WTC11 (cell line): ENCODE data around the gene WBP4. TPM values are rescaled to one million over a fixed set of nuclear protein-coding genes. Genes with fewer than 3 reads are reported as not detected.
A peak's percentile ranks its signal among the peaks of the same experiment; 100 is the strongest.

ENCODE experiments used
- ATAC-seq: fragments of 200-7000 bp; cut with Tn5 transposase; 2 replicates; pipeline ENCODE4 v1.10.0; 2021; ENCODE audit warnings: mild to moderate bottlenecking, moderate library complexity
- CTCF ChIA-PET: fragments of 300-600 bp; sonication (Branson Sonifier 250); formaldehyde crosslinking; loops from one replicate; lab custom pipeline; 2021; ENCODE audit warnings: antibody characterized with exemption; lab: Charles Lee
- POLR2A ChIA-PET: fragments of 350-600 bp; sonication (Branson Sonifier 250); formaldehyde crosslinking; loops from one replicate; lab custom pipeline; 2021; ENCODE audit warnings: antibody characterized with exemption; lab: Charles Lee
- DNase-seq: peaks from one replicate; pipeline ENCODE4 v3.0.0; 2021; ENCODE audit warnings: low spot score
- H3K27ac Mint-ChIP-seq: 2 replicates; pipeline ENCODE4 v1.8.0; 2021; ENCODE audit warnings: mixed read lengths
- H3K27me3 Mint-ChIP-seq: 2 replicates; pipeline ENCODE4 v1.8.0; 2021; ENCODE audit warnings: low read depth, mild to moderate bottlenecking, moderate library complexity, mixed read lengths
- H3K36me3 Mint-ChIP-seq: 2 replicates; pipeline ENCODE4 v1.8.0; 2021; ENCODE audit warnings: mixed read lengths
- H3K4me1 Mint-ChIP-seq: 2 replicates; pipeline ENCODE4 v1.8.0; 2022; ENCODE audit warnings: mixed read lengths
- H3K4me3 Mint-ChIP-seq: 2 replicates; pipeline ENCODE4 v1.8.0; 2021; ENCODE audit warnings: mild to moderate bottlenecking, moderate library complexity, mixed read lengths
- H3K9me3 Mint-ChIP-seq: 2 replicates; pipeline ENCODE4 v1.8.0; 2021; ENCODE audit warnings: mixed read lengths
- ATF3 ChIP-seq: sonication (generic); formaldehyde crosslinking; conservative IDR thresholded peaks from 2 replicates; pipeline ENCODE4 v1.8.1; 2022; ENCODE audit warnings: mild to moderate bottlenecking, missing genetic modification reagents
- ATF6 ChIP-seq: sonication (generic); formaldehyde crosslinking; IDR thresholded peaks from 2 replicates; pipeline ENCODE4 v1.8.1; 2023; ENCODE audit warnings: mild to moderate bottlenecking, missing genetic modification reagents
- CREB1 ChIP-seq: sonication (generic); formaldehyde crosslinking; IDR thresholded peaks from 2 replicates; pipeline ENCODE4 v1.8.0; 2023; ENCODE audit warnings: mild to moderate bottlenecking, missing genetic modification reagents
- CTCF ChIP-seq: fragments of 200-600 bp; IDR thresholded peaks from 2 replicates; pipeline ENCODE4 v1.8.0; 2022; ENCODE audit warnings: antibody characterized with exemption
- E2F1 ChIP-seq: sonication (generic); formaldehyde crosslinking; IDR thresholded peaks from 2 replicates; pipeline ENCODE4 v1.8.0; 2022; ENCODE audit warnings: mild to moderate bottlenecking, missing genetic modification reagents
- ESRRA ChIP-seq: sonication (generic); formaldehyde crosslinking; IDR thresholded peaks from 2 replicates; pipeline ENCODE4 v1.8.1; 2022; ENCODE audit warnings: mild to moderate bottlenecking, missing genetic modification reagents, borderline replicate concordance
- FOXK1 ChIP-seq: sonication (generic); formaldehyde crosslinking; IDR thresholded peaks from 2 replicates; pipeline ENCODE4 v1.8.0; 2022; ENCODE audit warnings: mild to moderate bottlenecking, moderate library complexity, missing genetic modification reagents
- GABPB1 ChIP-seq: sonication (generic); formaldehyde crosslinking; IDR thresholded peaks from 2 replicates; pipeline ENCODE4 v1.8.1; 2023; ENCODE audit warnings: mild to moderate bottlenecking, missing genetic modification reagents
- HMGA2 ChIP-seq: fragments of 250-450 bp; sonication (Bioruptor Pico); IDR thresholded peaks from 2 replicates; pipeline ENCODE4 v1.4.0; 2021; ENCODE audit warnings: mild to moderate bottlenecking, moderate library complexity
- NFATC4 ChIP-seq: fragments of 250-450 bp; sonication (Bioruptor Pico); IDR thresholded peaks from 2 replicates; pipeline ENCODE4 v1.9.0; 2021; ENCODE audit warnings: mild to moderate bottlenecking
- SMAD4 ChIP-seq: sonication (generic); formaldehyde crosslinking; IDR thresholded peaks from 2 replicates; pipeline ENCODE4 v1.8.0; 2022; ENCODE audit warnings: mild to moderate bottlenecking, missing genetic modification reagents
- SP1 ChIP-seq: sonication (generic); formaldehyde crosslinking; conservative IDR thresholded peaks from 2 replicates; pipeline ENCODE4 v1.8.1; 2022; ENCODE audit warnings: missing genetic modification reagents
- ZBTB21 ChIP-seq: sonication (generic); formaldehyde crosslinking; IDR thresholded peaks from 2 replicates; pipeline ENCODE4 v1.8.1; 2023; ENCODE audit warnings: mild to moderate bottlenecking, missing genetic modification reagents, borderline replicate concordance
- ZNF219 ChIP-seq: sonication (generic); formaldehyde crosslinking; IDR thresholded peaks from 2 replicates; pipeline ENCODE4 v1.8.0; 2023; ENCODE audit warnings: missing genetic modification reagents, mild to moderate bottlenecking, borderline replicate concordance
- ZNF671 ChIP-seq: fragments of 250-450 bp; sonication (Bioruptor Pico); IDR thresholded peaks from 2 replicates; pipeline ENCODE4 v1.8.0; 2021; ENCODE audit warnings: mild to moderate bottlenecking
- total RNA-seq: library from RNA; stranded (reverse); gene quantifications from 3 replicates; pipeline ENCODE4 v1.2.3, GENCODE V29; 2021
- TF ChIP-seq, protein P1 (sequence below): sonication (generic); formaldehyde crosslinking; IDR thresholded peaks from 2 replicates; pipeline ENCODE4 v1.8.1; 2023; ENCODE audit warnings: mild to moderate bottlenecking, missing genetic modification reagents, moderate library complexity
- TF ChIP-seq, protein P2 (sequence below): sonication (generic); formaldehyde crosslinking; IDR thresholded peaks from 2 replicates; pipeline ENCODE4 v1.8.1; 2023; ENCODE audit warnings: mild to moderate bottlenecking, missing genetic modification reagents

The WBP4 gene
- total RNA-seq, 1 experiment from 2014 or later = 9.6 TPM

- TF ChIP-seq SP1 (CRISPR knock-in tag) (no peak), ZNF671 (CRISPR knock-in tag) (no peak)
- TF ChIP-seq, all 79 proteins: peak for 0
Observed at GRCh38 chr13:41056194-41056593, 5.1 kb upstream of the WBP4 start (continued).

GRCh38 chr13:41056826-41057711, 4.2 kb upstream of the WBP4 start:
- TF ChIP-seq, protein P1, sequence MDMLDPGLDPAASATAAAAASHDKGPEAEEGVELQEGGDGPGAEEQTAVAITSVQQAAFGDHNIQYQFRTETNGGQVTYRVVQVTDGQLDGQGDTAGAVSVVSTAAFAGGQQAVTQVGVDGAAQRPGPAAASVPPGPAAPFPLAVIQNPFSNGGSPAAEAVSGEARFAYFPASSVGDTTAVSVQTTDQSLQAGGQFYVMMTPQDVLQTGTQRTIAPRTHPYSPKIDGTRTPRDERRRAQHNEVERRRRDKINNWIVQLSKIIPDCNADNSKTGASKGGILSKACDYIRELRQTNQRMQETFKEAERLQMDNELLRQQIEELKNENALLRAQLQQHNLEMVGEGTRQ (CRISPR knock-in tag) = no peak
- TF ChIP-seq HMGA2 (CRISPR knock-in tag) (no peak), ZNF219 (no peak)
- Mint-ChIP-seq H3K36me3 (no peaks in the 10 kb centered on the region), H3K27ac (no peak overlapping the region), H3K9me3 (no peaks in the 10 kb centered on the region), H3K27me3 (no peaks in the 10 kb centered on the region), H3K4me3 (no peak overlapping the region), H3K4me1 (peaks cover 31% of the 10 kb centered on the region)
- CTCF ChIA-PET = no interaction called here
- POLR2A ChIA-PET = interaction anchor here (0.7 kb wide), 2 partner anchors 206 to 213 kb away, joined by 3 read pairs; no protein-coding TSS in a partner anchor
- DNase-seq (no peak), ATAC-seq (no peak)

GRCh38 chr13:41058295-41059070, 2.8 kb upstream of the WBP4 start:
- H3K9me3 Mint-ChIP-seq = no peaks in the 10 kb centered on the region
- H3K4me3 Mint-ChIP-seq = peak overlapping the region; percentile 97
- H3K36me3 Mint-ChIP-seq = no peaks in the 10 kb centered on the region
- DNase-seq = no peak
- POLR2A ChIA-PET = no interaction called here
- no peaks in the 10 kb centered on the region for H3K27me3 Mint-ChIP-seq
- peaks cover 43% of the 10 kb centered on the region for H3K4me1 Mint-ChIP-seq
- CTCF ChIA-PET = no interaction called here
- peak; percentile 67; the same call in 1 of the 2 replicates for TF ChIP-seq GABPB1
- no peak for TF ChIP-seq ESRRA (CRISPR knock-in tag)
- TF ChIP-seq, all 79 proteins: peak for 1
- H3K27ac Mint-ChIP-seq = peak overlapping the region; percentile 94
- no peak for ATAC-seq

DNA sequence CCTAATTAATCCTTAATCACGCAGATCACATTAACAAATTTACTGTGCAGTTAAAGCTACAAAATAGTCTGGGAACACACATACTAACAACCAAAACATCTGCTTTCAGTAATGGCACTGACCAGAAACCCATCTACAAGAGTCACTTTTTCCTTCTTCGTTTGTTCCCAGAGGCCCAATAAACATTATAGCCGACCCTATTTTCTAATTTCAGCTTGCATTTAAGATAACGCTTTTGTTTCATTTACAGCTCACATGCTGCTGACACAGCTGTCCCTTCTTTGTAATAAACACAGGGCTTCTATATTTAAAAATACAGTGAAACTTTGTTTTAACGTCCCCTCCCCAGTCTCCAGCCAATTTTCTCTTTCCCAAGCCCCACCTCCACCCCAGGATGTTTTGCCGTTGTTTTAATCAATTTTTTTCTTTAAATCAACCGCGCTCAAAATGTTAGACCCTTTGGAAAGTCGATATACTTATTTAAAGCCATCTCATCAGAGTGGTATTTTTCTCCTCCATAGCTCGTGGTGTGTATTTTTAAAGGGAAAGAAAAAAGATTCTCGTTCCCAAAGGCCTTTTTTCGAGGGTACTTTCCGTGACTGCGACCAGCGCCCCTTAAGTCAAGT, 1.7 kb upstream of the WBP4 start:
- no peaks in the 10 kb centered on the region for H3K36me3 Mint-ChIP-seq
- POLR2A ChIA-PET = no interaction called here
- H3K4me3 Mint-ChIP-seq = peak overlapping the region; percentile 97
- no peak for ATAC-seq
- peaks cover 41% of the 10 kb centered on the region for H3K4me1 Mint-ChIP-seq
- no peaks in the 10 kb centered on the region for H3K27me3 Mint-ChIP-seq
- no peaks in the 10 kb centered on the region for H3K9me3 Mint-ChIP-seq
- DNase-seq = no peak
- CTCF ChIA-PET = interaction anchor here (1.3 kb wide), 1 partner anchor 40 kb away, joined by 3 read pairs; the partner anchor contains the start of gene ELF1
- H3K27ac Mint-ChIP-seq = peak overlapping the region; percentile 94
- TF ChIP-seq ATF3 = no peak
- no peak for TF ChIP-seq SMAD4 (CRISPR knock-in tag)
- TF ChIP-seq ATF6 (CRISPR knock-in tag) = no peak
- TF ChIP-seq CREB1 (CRISPR knock-in tag) = no peak
- TF ChIP-seq ZBTB21 (CRISPR knock-in tag) = no peak
- TF ChIP-seq FOXK1 (CRISPR knock-in tag) = no peak
- TF ChIP-seq NFATC4 (CRISPR knock-in tag) = no peak
- no peak for TF ChIP-seq CTCF
- TF ChIP-seq, protein P2, sequence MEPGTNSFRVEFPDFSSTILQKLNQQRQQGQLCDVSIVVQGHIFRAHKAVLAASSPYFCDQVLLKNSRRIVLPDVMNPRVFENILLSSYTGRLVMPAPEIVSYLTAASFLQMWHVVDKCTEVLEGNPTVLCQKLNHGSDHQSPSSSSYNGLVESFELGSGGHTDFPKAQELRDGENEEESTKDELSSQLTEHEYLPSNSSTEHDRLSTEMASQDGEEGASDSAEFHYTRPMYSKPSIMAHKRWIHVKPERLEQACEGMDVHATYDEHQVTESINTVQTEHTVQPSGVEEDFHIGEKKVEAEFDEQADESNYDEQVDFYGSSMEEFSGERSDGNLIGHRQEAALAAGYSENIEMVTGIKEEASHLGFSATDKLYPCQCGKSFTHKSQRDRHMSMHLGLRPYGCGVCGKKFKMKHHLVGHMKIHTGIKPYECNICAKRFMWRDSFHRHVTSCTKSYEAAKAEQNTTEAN = no peak
- no peak for TF ChIP-seq E2F1
